ENCODE measurements around the gene PLCB1.

- no peak for TF ChIP-seq CTCF (IDR thresholded peaks at IDR 0.05)
- TF ChIP-seq POLR2A (IDR thresholded peaks at IDR 0.05) = no peak
Observed at GRCh38 chr20:8127553-8128255, 4.4 kb upstream of the PLCB1 start.

All from Peyer's patch (tissue), 4 donors.